Endothelial cell (in vitro differentiated cells): Measurements from ENCODE around the gene CFAP99. TPM values are rescaled to one million over a fixed set of nuclear protein-coding genes. Genes with fewer than 3 reads are reported as not detected.
A peak's percentile ranks its signal among the peaks of the same experiment; 100 is the strongest.

ENCODE experiments used
- DNase-seq: peaks from one replicate; pipeline ENCODE4 v3.0.0; 2021; ENCODE audit warnings: low spot score
- H3K27ac Mint-ChIP-seq: one replicate; pipeline ENCODE4 v1.8.0; 2021; ENCODE audit warnings: mixed read lengths, inconsistent platforms; ENCODE audit not compliant: unreplicated experiment
- H3K27me3 Mint-ChIP-seq: one replicate; pipeline ENCODE4 v1.8.0; 2021; ENCODE audit warnings: mild to moderate bottlenecking, moderate library complexity, mixed read lengths, inconsistent platforms; ENCODE audit not compliant: unreplicated experiment
- H3K36me3 Mint-ChIP-seq: one replicate; pipeline ENCODE4 v1.8.0; 2021; ENCODE audit warnings: mild to moderate bottlenecking, low read depth, mixed read lengths, inconsistent platforms; ENCODE audit not compliant: unreplicated experiment
- H3K4me1 Mint-ChIP-seq: one replicate; pipeline ENCODE4 v1.8.0; 2021; ENCODE audit warnings: mild to moderate bottlenecking, mixed read lengths, inconsistent platforms; ENCODE audit not compliant: unreplicated experiment
- H3K4me3 Mint-ChIP-seq: one replicate; pipeline ENCODE4 v1.8.0; 2021; ENCODE audit warnings: mild to moderate bottlenecking, mixed read lengths, inconsistent platforms; ENCODE audit not compliant: unreplicated experiment
- H3K9me3 Mint-ChIP-seq: one replicate; pipeline ENCODE4 v1.8.0; 2021; ENCODE audit warnings: mixed read lengths, inconsistent platforms; ENCODE audit not compliant: unreplicated experiment
- total RNA-seq: library from RNA; stranded (reverse); fragmentation: NEBNext Ultra II Directional; extraction: Animal tissue kit (Norgen Biotek cat#: 25700); gene quantifications from one replicate; pipeline ENCODE4 v1.2.1, GENCODE V29; 2021; ENCODE audit not compliant: unreplicated experiment
- TF ChIP-seq, protein P1 (sequence below): fragments of 200-600 bp; sonication (generic); IDR thresholded peaks from one replicate; pipeline ENCODE4 v1.5.0; 2021; ENCODE audit warnings: antibody characterized with exemption; ENCODE audit not compliant: unreplicated experiment

The CFAP99 gene
- total RNA-seq, 1 donor from 2014 or later, result not detected

GRCh38 chr4:2482192-2482591 is 63.4 kb downstream of the CFAP99 start:
- H3K4me3 Mint-ChIP-seq, result no peak overlapping the region
- H3K27me3 Mint-ChIP-seq, result peaks cover 3% of the 10 kb centered on the region
- no peak for DNase-seq
- no peaks in the 10 kb centered on the region for H3K9me3 Mint-ChIP-seq
- peak overlapping the region; percentile 18 for H3K27ac Mint-ChIP-seq
- TF ChIP-seq, protein P1, sequence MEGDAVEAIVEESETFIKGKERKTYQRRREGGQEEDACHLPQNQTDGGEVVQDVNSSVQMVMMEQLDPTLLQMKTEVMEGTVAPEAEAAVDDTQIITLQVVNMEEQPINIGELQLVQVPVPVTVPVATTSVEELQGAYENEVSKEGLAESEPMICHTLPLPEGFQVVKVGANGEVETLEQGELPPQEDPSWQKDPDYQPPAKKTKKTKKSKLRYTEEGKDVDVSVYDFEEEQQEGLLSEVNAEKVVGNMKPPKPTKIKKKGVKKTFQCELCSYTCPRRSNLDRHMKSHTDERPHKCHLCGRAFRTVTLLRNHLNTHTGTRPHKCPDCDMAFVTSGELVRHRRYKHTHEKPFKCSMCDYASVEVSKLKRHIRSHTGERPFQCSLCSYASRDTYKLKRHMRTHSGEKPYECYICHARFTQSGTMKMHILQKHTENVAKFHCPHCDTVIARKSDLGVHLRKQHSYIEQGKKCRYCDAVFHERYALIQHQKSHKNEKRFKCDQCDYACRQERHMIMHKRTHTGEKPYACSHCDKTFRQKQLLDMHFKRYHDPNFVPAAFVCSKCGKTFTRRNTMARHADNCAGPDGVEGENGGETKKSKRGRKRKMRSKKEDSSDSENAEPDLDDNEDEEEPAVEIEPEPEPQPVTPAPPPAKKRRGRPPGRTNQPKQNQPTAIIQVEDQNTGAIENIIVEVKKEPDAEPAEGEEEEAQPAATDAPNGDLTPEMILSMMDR, result no peak
- peaks cover 9% of the 10 kb centered on the region for H3K36me3 Mint-ChIP-seq
- H3K4me1 Mint-ChIP-seq, result peaks cover 54% of the 10 kb centered on the region

DNA sequence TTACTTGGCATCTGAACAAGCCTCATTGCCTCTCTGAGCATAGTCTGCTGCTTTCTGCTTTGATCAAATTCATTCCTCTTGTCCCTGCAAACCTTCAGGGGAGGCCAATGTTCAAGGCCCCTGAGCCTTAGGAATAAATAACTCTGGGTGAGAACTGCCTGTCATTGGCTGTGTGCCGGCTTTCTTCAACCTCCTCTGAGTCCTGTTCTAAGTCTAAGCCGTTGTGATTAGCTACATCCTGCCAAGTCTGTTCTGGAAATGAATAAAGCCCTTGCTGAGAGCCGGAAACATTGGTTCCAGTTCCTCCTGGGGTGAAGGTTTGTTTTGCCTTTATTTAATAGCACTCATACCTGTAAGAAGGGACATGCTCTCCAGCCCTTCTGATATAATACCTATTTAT is 63.9 kb downstream of the CFAP99 start:
- DNase-seq, result no peak
- TF ChIP-seq, protein P1, result no peak

GRCh38 chr4:2483237-2483636 is 64.5 kb downstream of the CFAP99 start:
- peaks cover 46% of the 10 kb centered on the region for H3K4me1 Mint-ChIP-seq
- H3K36me3 Mint-ChIP-seq, result peaks cover 5% of the 10 kb centered on the region
- no peak overlapping the region for H3K27ac Mint-ChIP-seq
- DNase-seq, result no peak
- H3K4me3 Mint-ChIP-seq, result no peak overlapping the region
- H3K27me3 Mint-ChIP-seq, result peaks cover 3% of the 10 kb centered on the region
- TF ChIP-seq, protein P1, result no peak
- no peaks in the 10 kb centered on the region for H3K9me3 Mint-ChIP-seq

More for the DNA sequence above, 63.9 kb downstream of the CFAP99 start:
- H3K4me1 Mint-ChIP-seq, result peaks cover 50% of the 10 kb centered on the region
- peaks cover 3% of the 10 kb centered on the region for H3K27me3 Mint-ChIP-seq
- H3K4me3 Mint-ChIP-seq, result no peak overlapping the region
- H3K36me3 Mint-ChIP-seq, result peaks cover 5% of the 10 kb centered on the region
- no peaks in the 10 kb centered on the region for H3K9me3 Mint-ChIP-seq
- peak overlapping the region; percentile 85 for H3K27ac Mint-ChIP-seq

- H3K9me3 Mint-ChIP-seq, result no peaks in the 10 kb centered on the region
- DNase-seq, result no peak
- H3K4me1 Mint-ChIP-seq, result peaks cover 46% of the 10 kb centered on the region
- H3K4me3 Mint-ChIP-seq, result no peak overlapping the region
- peak overlapping the region; percentile 48 for H3K27ac Mint-ChIP-seq
- peaks cover 5% of the 10 kb centered on the region for H3K36me3 Mint-ChIP-seq
- TF ChIP-seq, protein P1, result no peak
- H3K27me3 Mint-ChIP-seq, result peaks cover 3% of the 10 kb centered on the region
Measured at GRCh38 chr4:2484185-2484584, 65.4 kb downstream of the CFAP99 start.

GRCh38 chr4:2484993-2485392 is 66.2 kb downstream of the CFAP99 start:
- TF ChIP-seq, protein P1, result no peak
- Mint-ChIP-seq H3K9me3 (no peaks in the 10 kb centered on the region), H3K4me3 (peak overlapping the region; percentile 47), H3K27ac (peak overlapping the region; percentile 81), H3K36me3 (peaks cover 4% of the 10 kb centered on the region), H3K27me3 (peaks cover 3% of the 10 kb centered on the region), H3K4me1 (peaks cover 53% of the 10 kb centered on the region)
- peak; percentile 29 for DNase-seq
